ENCODE data around the gene CADM3. TPM values are rescaled to one million over a fixed set of nuclear protein-coding genes. Genes with fewer than 3 reads are reported as not detected.

Gene CADM3
- total and polyA plus RNA-seq, 2 of the 8 experiments (the other 6 are each of a cell fraction or from before 2014, with no cell fraction given) = 8.3 to 8.5 TPM

GRCh38 chr1:159201642-159202041 lies 30.2 kb downstream of the CADM3 start (continued):
- no peak for TF ChIP-seq NRF1 (IDR thresholded peaks at IDR 0.05; ENCODE audit: low read depth, low read length)
- TF ChIP-seq SRF (IDR thresholded peaks at IDR 0.05; ENCODE audit: low read depth, low read length) = no peak
- no peak for TF ChIP-seq CHD1 (IDR thresholded peaks at IDR 0.05; ENCODE audit: low read depth, low read length)
- TF ChIP-seq CTCF (IDR thresholded peaks at IDR 0.05; ENCODE audit: control extremely low read depth in 1 of 3, insufficient read depth in 1 of 3, low read depth in 1 of 3, low read length in 3 of 3) = no peak
- no peak for TF ChIP-seq TBP (IDR thresholded peaks at IDR 0.05; ENCODE audit: low read depth, low read length)
- no peak for TF ChIP-seq FOSL1 (IDR thresholded peaks at IDR 0.05; ENCODE audit: insufficient read depth, low read depth, low read length)
- TF ChIP-seq NANOG (IDR thresholded peaks at IDR 0.05; ENCODE audit: insufficient read depth, low read depth, low read length, poor library complexity, severe bottlenecking) = no peak
- TF ChIP-seq RAD21 (IDR thresholded peaks at IDR 0.05 in 1 of 2, conservative IDR thresholded peaks at IDR 0.05 in 1 of 2; ENCODE audit: low read depth in 2 of 2, low read length in 2 of 2) = no peak
- TF ChIP-seq SIX5 (IDR thresholded peaks at IDR 0.05; ENCODE audit: low read depth, low read length) = no peak

Data from H1 (cell line).